Measurements from ENCODE around the gene SORL1.

GRCh38 chr11:121607341-121607740 is 155.2 kb downstream of the SORL1 start:
- TF ChIP-seq EZH2 (IDR thresholded peaks at IDR 0.05; ENCODE audit: borderline replicate concordance, low read depth, low read length, severe bottlenecking) (no peak), CTCF (IDR thresholded peaks at IDR 0.05; ENCODE audit: borderline replicate concordance, extremely low read depth, low read length, poor library complexity, severe bottlenecking) (no peak)
